Mesenchymal stem cell (in vitro differentiated cells and primary cell): ENCODE results near the gene KCNT1.

Source experiments
- DNase-seq: peaks from one replicate; pipeline ENCODE4 v3.0.0-alpha.2; 2013
- H2AFZ ChIP-seq: one replicate; pipeline ENCODE4 v1.6.1; 2013; ENCODE audit warnings: low read depth, mild to moderate bottlenecking, control low read depth, inconsistent platforms, low read length, moderate library complexity
- H2AK5ac ChIP-seq: 2 replicates; pipeline ENCODE4 v1.6.1; 2013; ENCODE audit warnings: low read length, moderate library complexity, mild to moderate bottlenecking, inconsistent platforms; ENCODE audit not compliant: severe bottlenecking
- H2BK120ac ChIP-seq: one replicate; pipeline ENCODE4 v1.6.1; 2013; ENCODE audit warnings: low read depth, mild to moderate bottlenecking, inconsistent platforms, low read length, moderate library complexity
- H2BK12ac ChIP-seq, 2 experiments: one replicate each; pipeline ENCODE4 v1.6.1; 2013; ENCODE audit warnings: inconsistent platforms in 2 of 2, low read length in 2 of 2, mild to moderate bottlenecking in 2 of 2, moderate library complexity in 2 of 2, control low read depth in 1 of 2
- H2BK15ac ChIP-seq: one replicate; pipeline ENCODE4 v1.6.1; 2013; ENCODE audit warnings: mild to moderate bottlenecking, low read depth, inconsistent platforms; ENCODE audit not compliant: poor library complexity, severe bottlenecking
- H2BK5ac ChIP-seq: 2 replicates; pipeline ENCODE4 v1.6.1; 2013; ENCODE audit warnings: low read depth, mild to moderate bottlenecking, low read length, control low read depth, inconsistent platforms; ENCODE audit not compliant: poor library complexity, severe bottlenecking
- H3K14ac ChIP-seq, 2 experiments: one replicate each; pipeline ENCODE4 v1.6.1; 2013; ENCODE audit warnings: inconsistent platforms in 2 of 2, low read length in 2 of 2, control low read depth in 1 of 2, mild to moderate bottlenecking in 1 of 2, moderate library complexity in 1 of 2
- H3K18ac ChIP-seq, 2 experiments: one replicate each; pipeline ENCODE4 v1.6.1; 2013; ENCODE audit warnings: inconsistent platforms in 2 of 2, low read length in 2 of 2, control low read depth in 1 of 2, low read depth in 1 of 2, mild to moderate bottlenecking in 1 of 2
- H3K23ac ChIP-seq, 2 experiments: one replicate each; pipeline ENCODE4 v1.6.1; 2013; ENCODE audit warnings: inconsistent platforms in 2 of 2, low read length in 2 of 2, mild to moderate bottlenecking in 2 of 2, moderate library complexity in 2 of 2, control low read depth in 1 of 2
- H3K27ac ChIP-seq: 2 replicates; pipeline ENCODE4 v1.5.1; 2013; ENCODE audit warnings: mild to moderate bottlenecking, moderate library complexity, low read length, control low read depth, inconsistent platforms; ENCODE audit not compliant: poor library complexity, severe bottlenecking
- H3K27me3 ChIP-seq, 2 experiments: 2 replicates each; pipeline versions ENCODE4 v1.6.1 to v1.7.0; 2013; ENCODE audit warnings: low read length in 2 of 2, mild to moderate bottlenecking in 2 of 2, moderate library complexity in 2 of 2, control low read depth in 1 of 2, inconsistent platforms in 1 of 2; ENCODE audit not compliant: control insufficient read depth in 1 of 2, insufficient read depth in 1 of 2
- H3K36me3 ChIP-seq, 2 experiments: 2 replicates each; pipeline versions ENCODE4 v1.6.1 to v1.7.0; 2013; ENCODE audit warnings: low read length in 2 of 2, control low read depth in 1 of 2, inconsistent platforms in 1 of 2, low read depth in 1 of 2, mild to moderate bottlenecking in 1 of 2; ENCODE audit not compliant: insufficient read depth in 2 of 2, control insufficient read depth in 1 of 2
- H3K4ac ChIP-seq, 2 experiments: one replicate each; pipeline ENCODE4 v1.6.1; 2013; ENCODE audit warnings: inconsistent platforms in 2 of 2, low read length in 2 of 2, mild to moderate bottlenecking in 2 of 2, moderate library complexity in 2 of 2, control low read depth in 1 of 2, low read depth in 1 of 2
- H3K4me1 ChIP-seq: 2 replicates; pipeline ENCODE4 v1.6.1; 2013; ENCODE audit warnings: low read depth, low read length, control low read depth; ENCODE audit not compliant: control insufficient read depth, insufficient read depth
- H3K4me2 ChIP-seq: 2 replicates; pipeline ENCODE4 v1.6.1; 2013; ENCODE audit warnings: low read length, mild to moderate bottlenecking, inconsistent platforms; ENCODE audit not compliant: poor library complexity, severe bottlenecking
- H3K4me3 ChIP-seq, 2 experiments: 2 replicates each; pipeline versions ENCODE4 v1.5.1 to v1.7.0; 2013; ENCODE audit warnings: low read length in 2 of 2, mild to moderate bottlenecking in 2 of 2, control low read depth in 1 of 2, low read depth in 1 of 2; ENCODE audit not compliant: insufficient read depth in 1 of 2
- H3K79me1 ChIP-seq: replicated peaks from 2 replicates; pipeline ENCODE4 v1.6.1; 2013; ENCODE audit warnings: mild to moderate bottlenecking, control low read depth, low read length, inconsistent platforms; ENCODE audit not compliant: poor library complexity, severe bottlenecking
- H3K9ac ChIP-seq: 2 replicates; pipeline ENCODE4 v1.7.0; 2013; ENCODE audit warnings: mild to moderate bottlenecking, low read length, moderate library complexity
- H3K9me3 ChIP-seq: 2 replicates; pipeline ENCODE4 v1.7.0; 2013; ENCODE audit warnings: mild to moderate bottlenecking, low read length; ENCODE audit not compliant: control insufficient read depth
- H4K8ac ChIP-seq: one replicate; pipeline ENCODE4 v1.6.1; 2013; ENCODE audit warnings: inconsistent platforms, mild to moderate bottlenecking, low read length, moderate library complexity
- H4K91ac ChIP-seq: one replicate; pipeline ENCODE4 v1.6.1; 2013; ENCODE audit warnings: mild to moderate bottlenecking, low read length, inconsistent platforms
- WGBS: methylation state at CpG from one replicate; pipeline ENCODE4 v1.1.7; 2013; ENCODE audit warnings: mixed read lengths; 5-methylcytosine and 5-hydroxymethylcytosine counted together

The KCNT1 gene

GRCh38 chr9:135746565-135746964, 44.6 kb downstream of the KCNT1 start:
- Histone ChIP-seq H3K18ac (no peak overlapping the region), H2BK12ac (no peak overlapping the region), H3K9ac (no peak overlapping the region), H4K91ac (no peak overlapping the region), H3K9me3 (no peaks in the 10 kb centered on the region), H3K36me3 (no peaks in the 10 kb centered on the region), H2BK15ac (no peak overlapping the region), H2BK5ac (no peak overlapping the region), H3K4ac (no peak overlapping the region), H3K4me1 (peaks cover 2% of the 10 kb centered on the region), H2AK5ac (no peak overlapping the region), H4K8ac (no peak overlapping the region), H3K27ac (no peak overlapping the region), H3K23ac (no peak overlapping the region), H3K4me2 (no peak overlapping the region), H2BK120ac (no peak overlapping the region), H3K27me3 (peaks cover 0 to 4% of the 10 kb centered on the region in 2 experiments), H3K4me3 (no peak overlapping the region), H3K14ac (no peak overlapping the region), H3K79me1 (no peaks in the 10 kb centered on the region), H2AFZ (no peak overlapping the region)
- no peak for DNase-seq
- 68% methylated on average over 9 of the region's 9 CpGs for WGBS

GRCh38 chr9:135747311-135747710, 45.3 kb downstream of the KCNT1 start:
- H4K8ac ChIP-seq: no peak overlapping the region
- H3K9ac ChIP-seq: no peak overlapping the region
- no peak overlapping the region for H2BK5ac ChIP-seq
- no peak for DNase-seq
- no peak overlapping the region for H3K23ac ChIP-seq
- H2BK15ac ChIP-seq: no peak overlapping the region
- no peak overlapping the region for H3K18ac ChIP-seq
- H3K4me3 ChIP-seq: no peak overlapping the region
- peaks cover 2% of the 10 kb centered on the region for H3K4me1 ChIP-seq
- H3K4ac ChIP-seq: no peak overlapping the region
- 83% methylated on average over 13 of the region's 13 CpGs for WGBS
- no peak overlapping the region for H2AFZ ChIP-seq
- peaks cover 0 to 6% of the 10 kb centered on the region in 2 experiments for H3K27me3 ChIP-seq
- no peak overlapping the region for H3K27ac ChIP-seq
- no peak overlapping the region for H3K4me2 ChIP-seq
- no peaks in the 10 kb centered on the region for H3K36me3 ChIP-seq
- no peak overlapping the region for H4K91ac ChIP-seq
- no peaks in the 10 kb centered on the region for H3K9me3 ChIP-seq
- no peak overlapping the region for H2AK5ac ChIP-seq
- no peak overlapping the region for H3K14ac ChIP-seq
- no peak overlapping the region for H2BK12ac ChIP-seq
- no peak overlapping the region for H2BK120ac ChIP-seq
- no peaks in the 10 kb centered on the region for H3K79me1 ChIP-seq

DNA sequence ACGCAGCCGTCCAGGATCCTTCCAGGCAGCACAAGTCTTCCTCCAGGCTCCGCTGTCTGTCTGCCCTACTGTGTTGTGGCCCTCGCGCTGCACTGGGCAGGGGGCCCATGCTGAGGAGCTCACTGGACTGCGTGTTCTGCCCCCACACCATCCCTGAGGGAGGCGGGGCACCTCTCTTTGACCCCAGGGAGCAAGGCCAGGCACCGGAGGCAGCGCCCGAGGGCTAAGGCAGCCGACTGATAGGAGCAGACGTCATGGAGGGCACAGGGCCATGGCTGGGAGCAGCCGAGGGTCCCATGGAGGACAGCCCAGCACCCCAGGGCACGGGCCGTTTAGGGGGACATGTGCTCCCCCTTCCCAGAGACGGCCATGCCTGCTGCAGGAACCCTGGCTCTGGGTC, 46.7 kb downstream of the KCNT1 start:
- no peak overlapping the region for H3K14ac ChIP-seq
- no peak overlapping the region for H2AK5ac ChIP-seq
- no peak overlapping the region for H4K8ac ChIP-seq
- no peak overlapping the region for H2BK120ac ChIP-seq
- H3K18ac ChIP-seq: no peak overlapping the region
- no peak overlapping the region for H2BK15ac ChIP-seq
- H3K4me3 ChIP-seq: no peak overlapping the region
- H4K91ac ChIP-seq: no peak overlapping the region
- no peak overlapping the region for H3K23ac ChIP-seq
- no peak overlapping the region for H3K9ac ChIP-seq
- 85% methylated on average over 16 of the region's 16 CpGs for WGBS
- H3K9me3 ChIP-seq: no peaks in the 10 kb centered on the region
- no peaks in the 10 kb centered on the region for H3K36me3 ChIP-seq
- peaks cover 2% of the 10 kb centered on the region for H3K4me1 ChIP-seq
- peaks cover 0 to 6% of the 10 kb centered on the region in 2 experiments for H3K27me3 ChIP-seq
- H2BK12ac ChIP-seq: no peak overlapping the region
- H3K27ac ChIP-seq: no peak overlapping the region
- no peak overlapping the region for H2BK5ac ChIP-seq
- DNase-seq: no peak
- H3K4ac ChIP-seq: no peak overlapping the region
- no peak overlapping the region for H2AFZ ChIP-seq
- H3K4me2 ChIP-seq: no peak overlapping the region
- no peaks in the 10 kb centered on the region for H3K79me1 ChIP-seq

DNA sequence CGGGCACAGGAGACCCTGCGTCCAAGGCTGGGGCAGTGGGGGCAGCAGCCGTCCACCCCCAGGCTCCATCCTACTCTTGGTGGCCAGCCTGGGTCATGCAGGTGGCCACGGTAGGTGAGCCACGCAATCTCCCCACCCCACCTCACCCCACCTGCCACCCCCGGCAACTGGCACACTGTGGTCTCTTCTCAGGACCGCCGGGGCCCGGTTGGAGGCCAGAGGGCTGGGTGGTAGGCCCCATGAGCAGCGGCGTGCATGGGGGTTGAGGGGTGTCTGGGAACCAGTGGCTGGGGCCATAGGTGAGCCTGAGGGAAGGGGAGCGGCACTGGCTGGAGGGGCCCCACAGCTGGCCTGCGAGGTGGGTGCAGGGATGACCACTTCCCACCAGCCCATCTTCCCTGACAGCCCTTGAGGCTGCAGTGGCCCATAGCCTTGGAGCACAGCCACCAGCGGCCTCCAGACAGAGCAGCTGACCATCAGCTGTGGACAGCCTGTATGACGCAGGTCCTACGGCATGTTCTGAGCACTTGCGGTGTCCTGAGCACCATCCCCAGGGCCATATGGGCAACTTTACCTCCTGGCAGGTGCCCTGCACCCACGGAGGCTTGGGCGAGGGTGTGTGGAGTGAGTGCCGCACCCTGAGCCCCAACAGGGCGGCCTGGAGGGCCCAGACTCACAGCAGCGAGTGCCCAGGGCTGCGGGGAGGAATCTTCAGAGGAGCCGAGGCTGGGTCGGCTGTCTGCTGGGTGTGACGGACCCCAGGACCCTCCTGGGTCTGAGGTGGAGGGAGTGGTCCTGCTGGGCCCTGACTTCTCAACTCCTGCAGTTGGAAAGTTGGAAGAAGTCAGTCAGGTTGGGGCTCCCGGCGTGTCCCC, 47.4 kb downstream of the KCNT1 start:
- H4K8ac ChIP-seq: no peak overlapping the region
- no peaks in the 10 kb centered on the region for H3K79me1 ChIP-seq
- H2BK5ac ChIP-seq: no peak overlapping the region
- H2BK15ac ChIP-seq: no peak overlapping the region
- WGBS: 85% methylated on average over 26 of the region's 28 CpGs
- no peak overlapping the region for H3K4me2 ChIP-seq
- no peak for DNase-seq
- H3K4me3 ChIP-seq: no peak overlapping the region
- H3K4me1 ChIP-seq: no peaks in the 10 kb centered on the region
- peaks cover 0 to 6% of the 10 kb centered on the region in 2 experiments for H3K27me3 ChIP-seq
- H3K23ac ChIP-seq: no peak overlapping the region
- no peak overlapping the region for H3K9ac ChIP-seq
- no peak overlapping the region for H2AFZ ChIP-seq
- H3K4ac ChIP-seq: no peak overlapping the region
- no peak overlapping the region for H2BK120ac ChIP-seq
- H2BK12ac ChIP-seq: no peak overlapping the region
- H3K9me3 ChIP-seq: no peaks in the 10 kb centered on the region
- H4K91ac ChIP-seq: no peak overlapping the region
- H3K18ac ChIP-seq: no peak overlapping the region
- H3K27ac ChIP-seq: no peak overlapping the region
- H2AK5ac ChIP-seq: no peak overlapping the region
- no peaks in the 10 kb centered on the region for H3K36me3 ChIP-seq
- no peak overlapping the region for H3K14ac ChIP-seq
